H9 (cell line): ENCODE data around the gene DPH1. TPM values are rescaled to one million over a fixed set of nuclear protein-coding genes. Genes with fewer than 3 reads are reported as not detected.

Experiments
- DNase-seq: peaks from one replicate; pipeline ENCODE4 v3.0.0-alpha.2; 2017
- H2AFZ ChIP-seq: one replicate; pipeline ENCODE4 v1.6.1; 2013; ENCODE audit warnings: mild to moderate bottlenecking, low read length, control low read depth, moderate library complexity
- H2AK5ac ChIP-seq: 2 replicates; pipeline ENCODE4 v1.6.1; 2013; ENCODE audit warnings: low read length, control low read depth, mixed read lengths; ENCODE audit not compliant: insufficient read length
- H2BK120ac ChIP-seq: one replicate; pipeline ENCODE4 v1.6.1; 2013; ENCODE audit warnings: low read depth, mild to moderate bottlenecking, low read length, control low read depth, inconsistent platforms; ENCODE audit not compliant: poor library complexity, severe bottlenecking
- H2BK12ac ChIP-seq: 2 replicates; pipeline ENCODE4 v1.6.1; 2013; ENCODE audit warnings: low read length, control low read depth, mixed read lengths, low read depth; ENCODE audit not compliant: insufficient read length
- H2BK15ac ChIP-seq: 2 replicates; pipeline ENCODE4 v1.6.1; 2013; ENCODE audit warnings: low read depth, low read length, control low read depth
- H2BK20ac ChIP-seq: one replicate; pipeline ENCODE4 v1.6.1; 2013; ENCODE audit warnings: low read depth, mild to moderate bottlenecking, low read length, control low read depth, inconsistent platforms; ENCODE audit not compliant: poor library complexity, severe bottlenecking
- H2BK5ac ChIP-seq: 2 replicates; pipeline ENCODE4 v1.6.1; 2013; ENCODE audit warnings: low read length, control low read depth, mixed read lengths; ENCODE audit not compliant: insufficient read length
- H3K14ac ChIP-seq: 2 replicates; pipeline ENCODE4 v1.6.1; 2013; ENCODE audit warnings: low read length, control low read depth; ENCODE audit not compliant: insufficient read depth
- H3K18ac ChIP-seq: 2 replicates; pipeline ENCODE4 v1.6.1; 2013; ENCODE audit warnings: low read depth, mild to moderate bottlenecking, mixed read lengths, low read length, control low read depth; ENCODE audit not compliant: insufficient read length
- H3K23ac ChIP-seq: 2 replicates; pipeline ENCODE4 v1.6.1; 2013; ENCODE audit warnings: low read length, control low read depth, mixed read lengths, low read depth; ENCODE audit not compliant: insufficient read length
- H3K23me2 ChIP-seq: 2 replicates; pipeline ENCODE4 v1.6.1; 2013; ENCODE audit warnings: low read depth, mild to moderate bottlenecking, mixed read lengths, low read length, control low read depth; ENCODE audit not compliant: insufficient read length, poor library complexity, severe bottlenecking
- H3K27ac ChIP-seq: 2 replicates; pipeline ENCODE4 v1.5.1; 2013; ENCODE audit warnings: low read length, control low read depth, mixed read lengths, low read depth; ENCODE audit not compliant: insufficient read length
- H3K27me3 ChIP-seq: 2 replicates; pipeline ENCODE4 v1.6.1; 2013; ENCODE audit warnings: low read length, control low read depth, inconsistent platforms; ENCODE audit not compliant: insufficient read depth
- H3K4ac ChIP-seq: 2 replicates; pipeline ENCODE4 v1.6.1; 2013; ENCODE audit warnings: low read depth, mild to moderate bottlenecking, control low read depth, inconsistent platforms, low read length, moderate library complexity
- H3K4me1 ChIP-seq: 2 replicates; pipeline ENCODE4 v1.6.1; 2013; ENCODE audit warnings: low read length, control low read depth, inconsistent platforms; ENCODE audit not compliant: insufficient read depth
- H3K4me2 ChIP-seq: 2 replicates; pipeline ENCODE4 v1.6.1; 2013; ENCODE audit warnings: low read length, control low read depth, mixed read lengths; ENCODE audit not compliant: insufficient read length, insufficient read depth
- H3K56ac ChIP-seq: 2 replicates; pipeline ENCODE4 v1.6.1; 2013; ENCODE audit warnings: low read depth, mild to moderate bottlenecking, mixed read lengths, low read length, control low read depth; ENCODE audit not compliant: insufficient read length
- H3K79me1 ChIP-seq: 2 replicates; pipeline ENCODE4 v1.6.1; 2013; ENCODE audit warnings: low read depth, mild to moderate bottlenecking, moderate library complexity, low read length, control low read depth, inconsistent platforms; ENCODE audit not compliant: insufficient read depth, poor library complexity, severe bottlenecking
- H3K79me2 ChIP-seq: 2 replicates; pipeline ENCODE4 v1.6.1; 2013; ENCODE audit warnings: low read length, control low read depth, inconsistent platforms; ENCODE audit not compliant: insufficient read depth
- H3K9ac ChIP-seq: 2 replicates; pipeline ENCODE4 v1.6.1; 2013; ENCODE audit warnings: low read length, control low read depth, mixed read lengths; ENCODE audit not compliant: insufficient read length; ENCODE audit errors: extremely low read depth
- H3K9me3 ChIP-seq: one replicate; pipeline ENCODE4 v1.6.1; 2013; ENCODE audit warnings: low read depth, low read length, inconsistent platforms; ENCODE audit not compliant: control insufficient read depth
- H3T11ph ChIP-seq: one replicate; pipeline ENCODE4 v1.6.1; 2013; ENCODE audit warnings: mild to moderate bottlenecking, low read length, control low read depth, inconsistent platforms
- H4K20me1 ChIP-seq: one replicate; pipeline ENCODE4 v1.6.1; 2013; ENCODE audit not compliant: control insufficient read depth, insufficient read length, insufficient read depth
- H4K5ac ChIP-seq: 2 replicates; pipeline ENCODE4 v1.6.1; 2013; ENCODE audit warnings: low read depth, mild to moderate bottlenecking, mixed read lengths, low read length, control low read depth; ENCODE audit not compliant: insufficient read length
- H4K8ac ChIP-seq: replicated peaks from 2 replicates; pipeline ENCODE4 v1.6.1; 2013; ENCODE audit warnings: low read length, control low read depth, mixed read lengths, low read depth; ENCODE audit not compliant: insufficient read length
- H4K91ac ChIP-seq: 2 replicates; pipeline ENCODE4 v1.6.1; 2013; ENCODE audit warnings: low read depth, mild to moderate bottlenecking, moderate library complexity, mixed read lengths, low read length, control low read depth; ENCODE audit not compliant: insufficient read length
- H3K27ac Mint-ChIP-seq, 3 experiments: 2 replicates in 2 of 3; 3 replicates in 1 of 3; pipeline ENCODE4 v1.8.0; 2020 to 2021; ENCODE audit warnings: mixed read lengths in 3 of 3, mild to moderate bottlenecking in 1 of 3, moderate library complexity in 1 of 3
- H3K27me3 Mint-ChIP-seq: 2 replicates; pipeline ENCODE4 v1.8.0; 2021; ENCODE audit warnings: low read depth, mild to moderate bottlenecking, moderate library complexity, mixed read lengths
- H3K36me3 Mint-ChIP-seq, 3 experiments: 2 replicates in 2 of 3; 3 replicates in 1 of 3; pipeline ENCODE4 v1.8.0; 2020 to 2021; ENCODE audit warnings: low read depth in 3 of 3, mixed read lengths in 3 of 3; ENCODE audit not compliant: insufficient read depth in 1 of 3
- H3K4me1 Mint-ChIP-seq, 2 experiments: 2 replicates each; pipeline ENCODE4 v1.8.0; 2020; ENCODE audit warnings: mixed read lengths in 2 of 2
- H3K4me3 Mint-ChIP-seq, 2 experiments: 2 replicates in 1 of 2; 3 replicates in 1 of 2; pipeline ENCODE4 v1.8.0; 2020 to 2021; ENCODE audit warnings: mild to moderate bottlenecking in 2 of 2, mixed read lengths in 2 of 2, moderate library complexity in 1 of 2
- H3K9me3 Mint-ChIP-seq, 2 experiments: 2 replicates in 1 of 2; 3 replicates in 1 of 2; pipeline ENCODE4 v1.8.0; 2020; ENCODE audit warnings: mild to moderate bottlenecking in 2 of 2, mixed read lengths in 2 of 2, moderate library complexity in 1 of 2
- CTCF ChIP-seq: fragments of 200-600 bp; sonication (generic); conservative IDR thresholded peaks from 3 replicates; pipeline ENCODE4 v1.8.0; 2021; ENCODE audit warnings: antibody characterized with exemption, mild to moderate bottlenecking
- WGBS: extraction: QIAGEN DNeasy Blood & Tissue Kit; methylation state at CpG from one replicate; pipeline ENCODE4 v1.1.7; 2013; ENCODE audit warnings: missing lambda C conversion rate, low lambda C conversion rate, mixed read lengths; ENCODE audit not compliant: insufficient read length; ENCODE audit errors: extremely low coverage; 5-methylcytosine and 5-hydroxymethylcytosine counted together
- total RNA-seq: library from RNA; stranded (reverse); gene quantifications from 2 replicates; pipeline ENCODE4 v1.2.1, GENCODE V29; 2021

The DPH1 gene
- total RNA-seq, 1 experiment from 2014 or later = 27.5 TPM

- Histone ChIP-seq H4K5ac (no peak within 1 kb of the TSS), H2BK5ac (no peak within 1 kb of the TSS), H3K4ac (no peak within 1 kb of the TSS), H3K27me3 (peaks cover 60% of the 10 kb centered on the region), H3K23ac (no peak within 1 kb of the TSS), H4K91ac (no peak within 1 kb of the TSS), H3K18ac (no peak within 1 kb of the TSS), H4K8ac (no peak within 1 kb of the TSS), H2BK120ac (no peak within 1 kb of the TSS), H3K4me2 (peak within 1 kb of the TSS; percentile 51), H3K79me2 (no peaks in the 10 kb centered on the region), H3K79me1 (no peaks in the 10 kb centered on the region), H3K14ac (no peak within 1 kb of the TSS), H3K27ac (no peak within 1 kb of the TSS), H2BK12ac (no peak within 1 kb of the TSS), H3K4me1 (no peaks in the 10 kb centered on the region), H4K20me1 (peaks cover 4% of the 10 kb centered on the region), H2AFZ (no peak within 1 kb of the TSS), H2BK20ac (no peak within 1 kb of the TSS), H3K9me3 (no peaks in the 10 kb centered on the region), H3K23me2 (peaks cover 9% of the 10 kb centered on the region), H3T11ph (no peak within 1 kb of the TSS), H2BK15ac (no peak within 1 kb of the TSS; the same call in 1 of the 2 replicates), H3K56ac (no peak within 1 kb of the TSS), H2AK5ac (no peak within 1 kb of the TSS), H3K9ac (no peak within 1 kb of the TSS)
- Mint-ChIP-seq H3K27ac (no peak within 1 kb of the TSS), H3K9me3 (no peaks in the 10 kb centered on the region), H3K27me3 (peaks cover 70% of the 10 kb centered on the region), H3K4me3 (peak within 1 kb of the TSS; percentile 47 to 68), H3K36me3 (no peaks in the 10 kb centered on the region; a peak in 2 of 7 replicates), H3K4me1 (peaks cover 8 to 10% of the 10 kb centered on the region in 2 experiments)
- DNase-seq = peak; percentile 87
- no CpG with 5 or more reads among the region's 72 CpGs for WGBS
- peak; percentile 97 for TF ChIP-seq CTCF
Measured at GRCh38 chr17:2054512-2055291, 24.7 kb downstream of the DPH1 start, which contains the start of gene HIC1. HIC1 (plus strand) TSS chr17:2055103; CDS start chr17:2056691, 1,588 bp downstream.
